Panc1 (cell line): ENCODE data around the gene C1orf87. TPM values are rescaled to one million over a fixed set of nuclear protein-coding genes. Genes with fewer than 3 reads are reported as not detected.

ENCODE experiments used
- ATAC-seq: fragments of 200-7000 bp; cut with Tn5 transposase; 2 replicates; pipeline ENCODE4 v1.9.1; 2020; ENCODE audit warnings: mild to moderate bottlenecking, moderate library complexity
- BruUV-seq: library from RNA; stranded (reverse); fragments of 400-500 nt; replicated peaks from 2 replicates; lab custom pipeline; 2021; lab: Mats Ljungman, UMichigan
- CTCF ChIA-PET: fragments of 300-600 bp; sonication (Branson Sonifier 250); formaldehyde crosslinking; loops from one replicate; lab custom pipeline; 2022; ENCODE audit warnings: antibody characterized with exemption; lab: Charles Lee
- POLR2A ChIA-PET: fragments of 300-600 bp; sonication (Branson Sonifier 250); formaldehyde crosslinking; loops from one replicate; lab custom pipeline; 2022; ENCODE audit warnings: antibody characterized with exemption; lab: Charles Lee
- DNase-seq: peaks from one replicate; pipeline ENCODE4 v3.0.0-alpha.2; 2010; ENCODE audit warnings: low read depth, low spot score
- H3K27ac ChIP-seq: 2 replicates; pipeline ENCODE4 v1.5.1; 2011; ENCODE audit warnings: mild to moderate bottlenecking, low read length, inconsistent platforms
- H3K27me3 ChIP-seq: fragments of 200-500 bp; sonication (Bioruptor generic); 2 replicates; pipeline ENCODE4 v1.6.0; 2014; ENCODE audit warnings: low read length, inconsistent platforms; ENCODE audit not compliant: control insufficient read depth, insufficient read depth
- H3K36me3 ChIP-seq: fragments of 200-500 bp; sonication (Bioruptor generic); 2 replicates; pipeline ENCODE4 v1.5.1; 2014; ENCODE audit warnings: inconsistent platforms, mild to moderate bottlenecking, low read length, moderate library complexity; ENCODE audit not compliant: control insufficient read depth, insufficient read depth
- H3K4me1 ChIP-seq: 2 replicates; pipeline ENCODE4 v1.5.1; 2011; ENCODE audit warnings: inconsistent platforms, mild to moderate bottlenecking, low read length, moderate library complexity; ENCODE audit not compliant: control insufficient read depth, insufficient read depth
- H3K4me3 ChIP-seq, 2 experiments: 2 replicates each; pipeline ENCODE4 v1.5.1; 2011 to 2012; ENCODE audit warnings: low read depth in 2 of 2, low read length in 2 of 2, mild to moderate bottlenecking in 2 of 2, inconsistent platforms in 1 of 2, moderate library complexity in 1 of 2
- H3K9me3 ChIP-seq: fragments of 200-500 bp; sonication (Bioruptor generic); 2 replicates; pipeline ENCODE4 v1.5.1; 2014; ENCODE audit warnings: low read depth, mild to moderate bottlenecking, inconsistent platforms, low read length, moderate library complexity; ENCODE audit not compliant: control insufficient read depth, insufficient read depth
- CTCF ChIP-seq: fragments of 450-650 bp; IDR thresholded peaks from 2 replicates; pipeline ENCODE4 v1.5.1; 2017; ENCODE audit warnings: mild to moderate bottlenecking
- POLR2AphosphoS5 ChIP-seq: IDR thresholded peaks from 2 replicates; pipeline ENCODE4 v1.6.1; 2012; ENCODE audit warnings: mild to moderate bottlenecking, low read depth, low read length, moderate library complexity
- REST ChIP-seq, 2 experiments: IDR thresholded peaks; 2 replicates each; pipeline ENCODE4 v1.6.1; 2011 to 2012; ENCODE audit warnings: low read depth in 2 of 2, control low read depth in 1 of 2, low read length in 1 of 2, mild to moderate bottlenecking in 1 of 2, moderate library complexity in 1 of 2; ENCODE audit not compliant: insufficient read depth in 1 of 2
- SIN3A ChIP-seq: IDR thresholded peaks from 2 replicates; pipeline ENCODE4 v1.6.1; 2012; ENCODE audit warnings: low read depth, mild to moderate bottlenecking, low read length, moderate library complexity, borderline replicate concordance; ENCODE audit not compliant: insufficient read depth
- TCF7L2 ChIP-seq: IDR thresholded peaks from 2 replicates; pipeline ENCODE4 v1.6.1; 2011; ENCODE audit warnings: mild to moderate bottlenecking, low read depth, low read length, inconsistent platforms
- in situ Hi-C: cut with HindIII; loops from 2 replicates; pipeline ENCODE4 v1.10.0; 2016; ENCODE audit warnings: low sequenced_read_pairs, low pct_unique_long_range_greater_than_20kb
- intact Hi-C: fragments of 100-400 bp; cut with micrococcal nuclease; formaldehyde crosslinking; loops from one replicate; pipeline ENCODE4 v1.10.0; 2022; ENCODE audit not compliant: unreplicated experiment
- total RNA-seq: library from RNA; stranded (reverse); gene quantifications from one replicate; pipeline ENCODE4 v1.2.1, GENCODE V29; 2021; ENCODE audit not compliant: unreplicated experiment

C1orf87 gene
- total RNA-seq, 1 experiment from 2014 or later: not detected

- Histone ChIP-seq H3K4me3 (no peak overlapping the region), H3K9me3 (no peaks in the 10 kb centered on the region), H3K27ac (no peak overlapping the region), H3K36me3 (no peaks in the 10 kb centered on the region), H3K4me1 (no peaks in the 10 kb centered on the region), H3K27me3 (peaks cover 9% of the 10 kb centered on the region)
- intact Hi-C loops: loop anchor here (5.0 to 10.0 kb wide), 2 partner anchors 145 to 1063 kb away; no protein-coding TSS in a partner anchor
- no peak for TF ChIP-seq CTCF
- TF ChIP-seq TCF7L2: no peak
- TF ChIP-seq POLR2AphosphoS5: no peak
- CTCF ChIA-PET: no interaction called here
- POLR2A ChIA-PET: no interaction called here
- no peak for ATAC-seq
- BruUV-seq: no TSS peak
- in situ Hi-C loops: no loop called here
- DNase-seq: no peak
Measured at GRCh38 chr1:59979666-59980065, 93.9 kb downstream of the C1orf87 start.

GRCh38 chr1:59978511-59978910 is 95.1 kb downstream of the C1orf87 start:
- ChIA-PET CTCF (no interaction called here), POLR2A (no interaction called here)
- no peak overlapping the region for H3K27ac ChIP-seq
- no TSS peak for BruUV-seq
- in situ Hi-C loops: no loop called here
- peaks cover 9% of the 10 kb centered on the region for H3K27me3 ChIP-seq
- no peak for TF ChIP-seq CTCF
- no peak for TF ChIP-seq REST (IDR thresholded peaks at IDR 0.05; ENCODE audit: insufficient read depth in 1 of 2, low read depth in 2 of 2, low read length in 1 of 2)
- no peak for TF ChIP-seq SIN3A
- no peak for TF ChIP-seq POLR2AphosphoS5
- TF ChIP-seq TCF7L2: no peak
- no peaks in the 10 kb centered on the region for H3K36me3 ChIP-seq
- H3K4me3 ChIP-seq: no peak overlapping the region
- no peaks in the 10 kb centered on the region for H3K9me3 ChIP-seq
- intact Hi-C loops: loop anchor here (5.0 to 10.0 kb wide), 2 partner anchors 146 to 1064 kb away; no protein-coding TSS in a partner anchor
- ATAC-seq (no peak), DNase-seq (no peak)
- no peaks in the 10 kb centered on the region for H3K4me1 ChIP-seq
